GM21360 (cell line): ENCODE data around the gene DST.

Experiments
- ATAC-seq: cut with Tn5 transposase; IDR thresholded peaks from one replicate; pipeline ENCODE4 v1.9.1; 2021; ENCODE audit warnings: mild to moderate bottlenecking, moderate library complexity; ENCODE audit not compliant: unreplicated experiment

Gene DST

DNA sequence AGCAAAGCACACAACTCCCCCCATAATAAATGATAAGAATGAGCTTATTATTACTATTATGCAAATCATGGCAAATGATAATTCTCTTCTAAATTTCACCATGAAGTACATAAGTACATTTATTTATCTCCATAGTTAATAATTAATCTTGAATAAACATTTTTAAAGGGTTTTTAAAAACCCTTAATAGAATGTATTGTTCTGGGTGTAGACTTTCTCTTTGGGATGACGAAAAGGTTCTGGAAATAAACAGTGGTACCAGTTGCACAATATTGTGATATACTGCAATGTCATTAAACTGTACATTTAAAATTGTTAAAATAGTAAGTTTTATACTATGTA lies 18.0 kb downstream of the DST start:
- ATAC-seq = no peak

- no peak for ATAC-seq
Observed at GRCh38 chr6:56624046-56624727, 18.5 kb downstream of the DST start.

- no peak for ATAC-seq
Observed at GRCh38 chr6:56620229-56620868, 22.3 kb downstream of the DST start.

GRCh38 chr6:56618050-56618449 lies 24.6 kb downstream of the DST start:
- no peak for ATAC-seq

DNA sequence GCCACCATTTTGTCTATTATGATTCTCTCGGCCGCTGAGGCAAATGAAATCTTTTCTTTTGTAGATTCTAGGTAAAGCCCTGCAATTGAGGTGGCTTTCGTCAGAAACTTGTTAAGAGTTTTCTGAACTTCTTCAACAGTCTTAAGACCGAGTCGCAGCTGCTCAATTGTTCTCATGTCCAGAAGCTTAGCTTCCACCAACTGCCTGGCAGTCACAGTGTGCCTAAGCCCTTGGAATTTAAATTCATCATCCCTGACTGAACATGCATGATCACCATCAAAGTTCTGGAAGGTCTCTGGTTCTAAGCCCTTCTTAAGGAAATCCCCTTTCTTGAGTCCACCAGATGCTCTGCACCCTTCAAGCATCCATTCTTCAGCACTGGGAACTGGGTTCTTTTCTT lies 25.7 kb downstream of the DST start:
- no peak for ATAC-seq

DNA sequence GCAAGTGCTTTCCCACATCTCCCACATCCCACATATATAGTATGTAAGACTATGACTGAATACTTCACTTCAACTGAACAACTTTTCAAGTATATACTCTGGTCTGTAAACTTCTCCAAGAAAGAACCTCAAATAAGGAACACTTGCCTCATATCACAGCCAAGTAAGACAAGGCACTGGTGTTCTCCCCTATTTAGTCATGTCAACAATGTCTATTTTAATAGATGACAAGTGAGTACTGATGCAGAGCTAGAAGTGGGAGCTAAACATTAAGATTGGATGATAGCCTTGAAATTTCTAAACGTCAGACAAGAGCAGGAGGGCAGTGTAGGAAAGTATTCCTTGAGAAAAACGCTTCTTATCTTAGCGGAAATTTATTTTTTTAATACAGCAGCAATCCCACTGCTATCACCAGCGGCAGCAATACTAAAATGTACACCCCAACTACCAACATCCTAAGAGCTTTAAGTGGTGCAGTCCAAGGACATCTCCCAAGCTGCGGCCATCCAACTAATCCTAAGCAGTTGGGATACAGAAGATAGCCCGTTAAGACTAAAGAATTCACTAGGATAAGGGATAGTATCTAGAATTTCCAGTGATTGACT lies 29.3 kb downstream of the DST start:
- ATAC-seq = no peak

DNA sequence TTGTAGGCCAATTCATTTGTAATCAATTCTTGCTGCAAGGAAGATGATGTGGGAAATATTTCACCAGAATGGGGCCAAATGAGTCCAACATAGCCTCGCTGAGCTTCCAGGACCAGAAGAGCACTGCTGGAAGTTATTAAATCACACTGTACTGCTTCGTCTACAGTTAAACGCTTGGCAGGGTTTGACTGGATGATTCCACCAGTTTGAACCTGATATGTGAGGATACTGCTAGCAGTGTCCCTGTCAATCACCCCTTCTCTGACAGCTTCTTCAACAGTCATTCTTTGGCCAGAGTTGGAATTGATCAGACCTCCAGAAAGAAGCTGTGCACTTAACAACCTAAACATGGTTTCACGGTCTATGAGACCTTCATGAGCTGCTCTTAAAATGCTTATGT lies 34.4 kb downstream of the DST start:
- no peak for ATAC-seq

- no peak for ATAC-seq
Observed at GRCh38 chr6:56607111-56607752, 35.5 kb downstream of the DST start.

DNA sequence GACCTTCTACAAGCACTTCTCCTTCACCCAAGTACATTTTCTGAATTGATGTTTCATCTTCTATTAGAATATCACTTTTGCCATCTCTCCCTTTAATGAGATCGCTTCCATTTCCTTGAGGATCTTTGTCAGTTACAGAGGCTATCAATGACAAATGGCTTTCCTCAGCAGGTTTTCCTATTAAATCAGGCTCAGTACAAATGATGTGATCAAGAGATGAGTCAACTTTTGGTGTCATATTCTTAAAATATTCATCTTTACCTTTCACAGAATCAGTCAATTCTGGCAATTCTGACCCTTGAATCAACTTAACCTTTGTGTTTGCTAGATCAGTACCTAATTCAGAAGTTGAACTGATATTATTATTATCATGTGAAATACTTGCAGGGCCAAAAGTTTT lies 37.3 kb downstream of the DST start:
- no peak for ATAC-seq

DNA sequence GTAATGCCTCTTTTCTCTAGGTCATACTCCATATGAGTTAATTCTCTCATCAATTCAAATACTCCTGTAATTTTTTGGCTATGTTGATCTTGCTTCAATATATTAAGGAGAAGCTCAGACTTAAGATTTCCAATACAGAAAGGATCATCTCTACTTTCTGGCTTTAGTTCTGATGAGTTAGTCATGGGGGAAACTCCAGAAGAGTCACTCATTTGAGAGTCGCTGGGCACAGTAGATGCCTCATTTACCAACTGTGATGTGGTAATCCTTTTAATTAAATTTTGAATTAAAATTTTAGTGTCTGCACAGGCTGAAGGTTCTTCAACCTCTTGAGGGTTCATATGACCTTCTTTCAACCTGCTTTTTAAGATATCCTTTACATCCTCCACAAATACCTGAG lies 38.5 kb downstream of the DST start:
- ATAC-seq = no peak

- ATAC-seq = no peak
Observed at GRCh38 chr6:56601390-56601789, 41.3 kb downstream of the DST start.

- peak; percentile 35 for ATAC-seq
Observed at GRCh38 chr6:56595490-56596122, 47.1 kb downstream of the DST start.

DNA sequence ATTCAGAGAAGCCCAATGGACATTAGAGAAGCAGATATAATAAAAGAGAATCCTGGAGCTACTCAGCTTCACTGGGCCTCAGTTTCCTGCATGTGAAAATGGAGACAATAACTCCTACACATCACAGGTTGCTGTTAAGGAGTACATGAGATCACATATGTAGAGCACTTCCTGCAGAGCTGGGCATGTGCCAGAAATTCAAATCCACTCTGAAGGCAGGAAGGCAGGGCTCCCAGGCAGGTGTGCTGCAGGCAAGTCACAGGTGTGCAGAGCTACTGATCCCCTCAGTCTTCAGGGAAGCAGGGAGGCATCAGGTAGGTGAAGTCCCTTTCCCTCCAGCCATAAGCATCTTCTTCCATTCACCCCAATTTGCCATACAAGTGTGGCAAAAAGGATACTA lies 48.0 kb downstream of the DST start:
- no peak for ATAC-seq

DNA sequence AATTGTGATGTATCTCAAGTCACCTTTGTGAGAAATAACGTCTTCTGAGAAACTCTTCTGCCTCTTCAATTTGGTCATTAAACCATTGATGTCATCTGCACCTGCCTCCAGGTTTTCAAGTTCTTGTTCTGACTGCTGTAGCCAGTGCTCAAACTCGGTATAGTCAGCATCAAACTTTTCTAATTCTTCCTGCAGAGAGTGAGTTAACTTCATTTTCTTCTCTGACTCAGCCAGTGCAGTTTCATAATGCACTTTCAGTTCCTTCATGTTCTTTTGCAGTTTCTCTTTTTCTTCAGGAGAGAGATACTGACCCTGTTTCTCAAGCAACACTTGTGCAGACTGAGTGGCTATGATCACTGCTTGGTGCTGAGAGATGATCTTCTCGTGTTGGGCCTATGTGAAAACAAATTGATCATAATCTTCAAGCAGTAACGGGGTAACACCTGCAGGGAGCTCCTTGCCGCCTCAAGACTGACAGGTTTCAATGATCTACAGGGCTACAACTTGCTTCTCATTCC lies 48.8 kb downstream of the DST start:
- ATAC-seq = peak; percentile 94

DNA sequence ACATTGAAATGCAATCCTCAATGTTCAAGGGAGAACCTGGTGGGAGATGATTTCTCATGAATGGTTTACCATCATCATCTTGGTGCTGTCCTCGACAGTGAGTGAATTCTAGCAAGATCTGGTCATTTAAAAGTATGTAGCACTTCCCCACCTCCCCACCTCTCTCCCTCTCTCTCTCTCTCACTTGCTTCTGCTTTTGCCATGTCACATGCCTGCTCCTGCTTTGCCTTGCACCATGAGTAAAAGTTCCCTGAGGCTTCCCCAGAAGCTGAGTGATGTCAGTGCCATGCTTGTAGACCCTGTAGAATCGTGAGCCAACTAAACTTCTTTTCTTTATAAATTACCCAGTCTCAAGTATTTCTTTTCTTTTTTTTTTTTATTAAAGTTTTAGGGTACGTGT lies 60.5 kb downstream of the DST start:
- no peak for ATAC-seq

- no peak for ATAC-seq
Observed at GRCh38 chr6:56581296-56581925, 61.3 kb downstream of the DST start.

DNA sequence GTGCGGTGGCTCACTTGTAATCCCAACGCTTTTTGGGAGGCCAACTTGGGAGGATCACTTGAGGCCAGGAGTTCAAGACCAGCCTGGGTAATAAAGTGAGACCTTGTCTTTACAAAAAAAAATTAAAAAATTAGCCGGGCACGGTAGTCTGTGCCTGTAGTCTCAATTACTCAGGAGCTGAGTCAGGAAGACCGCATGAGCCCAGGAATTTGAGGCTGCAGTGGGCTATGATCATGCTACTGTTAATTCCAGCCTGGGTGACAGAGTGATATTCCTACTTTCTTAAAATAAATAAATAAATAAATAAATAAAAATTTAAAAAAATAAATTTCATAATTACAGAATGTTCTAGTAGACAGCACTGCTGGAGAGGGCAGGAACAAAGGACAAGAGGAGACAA lies 62.4 kb downstream of the DST start:
- ATAC-seq = no peak

GRCh38 chr6:56579155-56579851 lies 63.4 kb downstream of the DST start:
- no peak for ATAC-seq

DNA sequence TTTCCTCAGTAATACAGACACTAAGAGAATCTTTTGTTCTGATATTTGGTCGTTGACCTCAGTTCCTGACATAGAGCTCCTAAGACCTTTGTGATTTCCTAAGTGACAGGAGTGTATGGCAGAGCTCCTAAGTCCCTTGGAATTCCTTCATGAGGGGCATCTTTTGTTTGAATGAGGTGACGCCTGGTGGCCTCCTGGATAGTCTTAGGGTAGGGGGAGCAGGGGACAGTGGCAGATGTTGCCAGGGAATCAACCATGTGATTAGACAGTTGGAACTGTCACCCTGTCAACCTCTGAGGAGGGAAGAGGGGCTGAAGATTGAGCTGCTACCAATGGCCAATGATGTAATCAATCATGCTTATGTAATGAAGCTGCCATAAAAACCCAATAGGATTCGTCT lies 67.0 kb downstream of the DST start:
- ATAC-seq = no peak

DNA sequence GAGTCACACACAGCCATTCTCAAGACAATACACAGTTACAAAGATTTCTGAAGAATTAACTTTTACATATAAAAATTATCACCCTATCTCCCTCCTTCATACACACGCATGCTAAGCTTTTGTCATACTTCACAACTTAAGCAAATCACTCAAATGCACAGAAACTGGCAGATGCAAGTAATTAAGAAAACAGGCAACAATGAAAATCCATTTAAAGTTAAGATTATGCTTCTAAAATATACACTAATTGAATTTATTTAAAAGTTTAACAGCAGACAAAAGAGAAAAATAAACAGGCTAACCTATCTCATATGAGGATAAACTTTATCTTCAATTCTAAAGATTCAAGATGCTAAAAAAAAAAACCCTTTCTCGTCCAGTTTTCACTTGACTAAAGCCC lies 68.4 kb downstream of the DST start:
- no peak for ATAC-seq
